IMR-90 (cell line): Measurements from ENCODE around the gene AGBL1. TPM values are rescaled to one million over a fixed set of nuclear protein-coding genes. Genes with fewer than 3 reads are reported as not detected.

ENCODE experiments used
- ATAC-seq: fragments of 200-7000 bp; cut with Tn5 transposase; 2 replicates; pipeline ENCODE4 v1.9.1; 2020; ENCODE audit warnings: low read depth, mild to moderate bottlenecking, moderate library complexity
- BruUV-seq: library from RNA; stranded (reverse); fragments of 400-500 nt; replicated peaks from 2 replicates; lab custom pipeline; 2021; lab: Mats Ljungman, UMichigan
- CTCF ChIA-PET: fragments of 300-600 bp; formaldehyde crosslinking; extraction: SDS; loops from one replicate; lab custom pipeline; 2021; ENCODE audit warnings: antibody characterized with exemption; lab: Yijun Ruan, JAX
- POLR2A ChIA-PET: fragments of 300-600 bp; sonication (Branson Sonifier 250); formaldehyde crosslinking; loops from one replicate; lab custom pipeline; 2022; ENCODE audit warnings: antibody characterized with exemption; ENCODE audit not compliant: unreplicated experiment; lab: Charles Lee
- DNase-seq: peaks from one replicate; pipeline ENCODE4 v3.0.0; 2013
- H2AFZ ChIP-seq: replicated peaks from 2 replicates; pipeline ENCODE3; 2013; ENCODE audit warnings: low read length, mild to moderate bottlenecking; ENCODE audit not compliant: poor library complexity
- H2AK5ac ChIP-seq: 2 replicates; pipeline ENCODE4 v1.6.1; 2013; ENCODE audit warnings: low read depth, low read length, inconsistent platforms
- H2AK9ac ChIP-seq: replicated peaks from 2 replicates; pipeline ENCODE3; 2013; ENCODE audit warnings: mild to moderate bottlenecking, low read depth, low read length, moderate library complexity; ENCODE audit not compliant: poor library complexity
- H2BK120ac ChIP-seq: 2 replicates; pipeline ENCODE4 v1.6.1; 2013; ENCODE audit warnings: low read depth, low read length, inconsistent platforms
- H2BK15ac ChIP-seq: 3 replicates; pipeline ENCODE4 v1.6.1; 2013; ENCODE audit warnings: low read depth, low read length, inconsistent platforms
- H2BK20ac ChIP-seq: 2 replicates; pipeline ENCODE4 v1.6.1; 2013; ENCODE audit warnings: low read depth, mild to moderate bottlenecking, inconsistent platforms, low read length, moderate library complexity
- H2BK5ac ChIP-seq: 2 replicates; pipeline ENCODE4 v1.6.1; 2013; ENCODE audit warnings: mild to moderate bottlenecking, low read depth, low read length, inconsistent platforms; ENCODE audit not compliant: poor library complexity, severe bottlenecking
- H3K14ac ChIP-seq: replicated peaks from 2 replicates; pipeline ENCODE4 v1.6.1; 2013; ENCODE audit warnings: low read depth, low read length, inconsistent platforms
- H3K18ac ChIP-seq: 2 replicates; pipeline ENCODE4 v1.6.1; 2013; ENCODE audit warnings: low read depth, low read length, control low read depth
- H3K23ac ChIP-seq: 2 replicates; pipeline ENCODE4 v1.6.1; 2013; ENCODE audit warnings: low read depth, low read length, inconsistent platforms
- H3K27ac ChIP-seq: 2 replicates; pipeline ENCODE4 v1.5.1; 2013; ENCODE audit warnings: mild to moderate bottlenecking, control low read depth, low read length; ENCODE audit not compliant: insufficient read depth
- H3K27me3 ChIP-seq: 2 replicates; pipeline ENCODE4 v1.6.1; 2013; ENCODE audit warnings: low read length; ENCODE audit not compliant: control insufficient read depth, insufficient read depth
- H3K36me3 ChIP-seq: 2 replicates; pipeline ENCODE4 v1.6.1; 2013; ENCODE audit warnings: low read length, mixed read lengths; ENCODE audit not compliant: control insufficient read depth, insufficient read depth
- H3K4ac ChIP-seq: 2 replicates; pipeline ENCODE4 v1.6.1; 2013; ENCODE audit warnings: low read depth, low read length, inconsistent platforms
- H3K4me1 ChIP-seq: 2 replicates; pipeline ENCODE4 v1.6.1; 2013; ENCODE audit warnings: low read length, mixed read lengths; ENCODE audit not compliant: control insufficient read depth, insufficient read depth
- H3K4me2 ChIP-seq: 2 replicates; pipeline ENCODE4 v1.6.1; 2013; ENCODE audit warnings: low read depth, mild to moderate bottlenecking, control low read depth, low read length, moderate library complexity
- H3K4me3 ChIP-seq: 2 replicates; pipeline ENCODE4 v1.5.1; 2013; ENCODE audit warnings: low read depth, mild to moderate bottlenecking, control low read depth, low read length, moderate library complexity; ENCODE audit not compliant: insufficient read depth
- H3K56ac ChIP-seq: 2 replicates; pipeline ENCODE4 v1.6.1; 2013; ENCODE audit warnings: low read length, inconsistent platforms; ENCODE audit not compliant: insufficient read depth; ENCODE audit errors: extremely low read depth
- H3K79me1 ChIP-seq, 2 experiments: 2 replicates each; pipeline ENCODE4 v1.6.1; 2013; ENCODE audit warnings: low read length in 2 of 2, inconsistent platforms in 1 of 2, low read depth in 1 of 2
- H3K9ac ChIP-seq: 2 replicates; pipeline ENCODE4 v1.6.1; 2013; ENCODE audit warnings: low read depth, low read length, control low read depth
- H3K9me1 ChIP-seq: 2 replicates; pipeline ENCODE4 v1.6.1; 2013; ENCODE audit warnings: low read length, inconsistent platforms; ENCODE audit not compliant: insufficient read depth
- H3K9me3 ChIP-seq: 2 replicates; pipeline ENCODE4 v1.6.1; 2013; ENCODE audit warnings: low read length; ENCODE audit not compliant: control insufficient read depth, insufficient read depth
- H4K20me1 ChIP-seq: 2 replicates; pipeline ENCODE4 v1.6.1; 2013; ENCODE audit warnings: low read length, inconsistent platforms; ENCODE audit not compliant: insufficient read depth
- H4K5ac ChIP-seq: 2 replicates; pipeline ENCODE4 v1.6.1; 2013; ENCODE audit warnings: mild to moderate bottlenecking, low read depth, low read length, control low read depth
- H4K8ac ChIP-seq, 2 experiments: 2 replicates each; pipeline ENCODE4 v1.6.1; 2013; ENCODE audit warnings: low read depth in 2 of 2, low read length in 2 of 2, control low read depth in 1 of 2, inconsistent platforms in 1 of 2
- H4K91ac ChIP-seq: 2 replicates; pipeline ENCODE4 v1.6.1; 2013; ENCODE audit warnings: low read depth, low read length, inconsistent platforms; ENCODE audit not compliant: insufficient read depth
- CEBPB ChIP-seq: IDR thresholded peaks from 2 replicates; pipeline ENCODE4 v1.6.1; 2012; ENCODE audit warnings: low read depth, low read length, improper control_type of control experiment
- CHD1 ChIP-seq: IDR thresholded peaks from 2 replicates; pipeline ENCODE4 v1.6.1; 2012; ENCODE audit warnings: low read depth, low read length, improper control_type of control experiment
- ELK1 ChIP-seq: fragments of 150-350 bp; IDR thresholded peaks from 2 replicates; pipeline ENCODE4 v1.6.1; 2016; ENCODE audit warnings: low read depth, mild to moderate bottlenecking, low read length, moderate library complexity, borderline replicate concordance
- FOS ChIP-seq: fragments of 150-350 bp; IDR thresholded peaks from 2 replicates; pipeline ENCODE4 v1.6.1; 2016; ENCODE audit warnings: low read depth, low read length
- MAFK ChIP-seq: IDR thresholded peaks from 2 replicates; pipeline ENCODE4 v1.6.1; 2012; ENCODE audit warnings: low read depth, low read length, improper control_type of control experiment
- MAZ ChIP-seq: IDR thresholded peaks from 2 replicates; pipeline ENCODE4 v1.6.1; 2012; ENCODE audit warnings: low read depth, mild to moderate bottlenecking, low read length, improper control_type of control experiment, moderate library complexity, borderline replicate concordance
- NFE2L2 ChIP-seq: fragments of 150-350 bp; IDR thresholded peaks from 2 replicates; pipeline ENCODE4 v1.6.1; 2016; ENCODE audit warnings: low read depth, mild to moderate bottlenecking, low read length
- SMC3 ChIP-seq: fragments of 150-350 bp; IDR thresholded peaks from 2 replicates; pipeline ENCODE4 v1.6.1; 2016; ENCODE audit warnings: low read depth, mild to moderate bottlenecking, antibody characterized with exemption, low read length, moderate library complexity
- WGBS, 2 experiments: methylation state at CpG; one replicate each; pipeline versions ENCODE4 v1.1.5 to v1.1.7; 2013; ENCODE audit warnings: missing lambda C conversion rate in 2 of 2; ENCODE audit not compliant: insufficient read length in 1 of 2; ENCODE audit errors: extremely low coverage in 2 of 2; 5-methylcytosine and 5-hydroxymethylcytosine counted together
- dilution Hi-C: fragments of 300-500 bp; cut with HindIII; formaldehyde crosslinking; loops from one replicate; pipeline ENCODE4 v1.14.3; 2018; ENCODE audit warnings: low sequenced_read_pairs; ENCODE audit not compliant: unreplicated experiment
- in situ Hi-C: fragments of 300-500 bp; cut with MboI; formaldehyde crosslinking; loops from 3 replicates; pipeline ENCODE4 v1.14.3; 2019; ENCODE audit warnings: low sequenced_read_pairs, inconsistent platforms, mixed read lengths
- intact Hi-C: fragments of 100-400 bp; cut with micrococcal nuclease; formaldehyde crosslinking; loops from 2 replicates; pipeline ENCODE4 v1.10.0; 2022
- polyA plus RNA-seq, 3 experiments: library from polyadenylated mRNA; depleted of rRNA; stranded (reverse); fragments of >200 nt; gene quantifications; 2 replicates each; pipeline ENCODE4 v1.2.3, GENCODE V29; 2012; ENCODE audit warnings: low replicate concordance in 1 of 3
- total RNA-seq: library from RNA; depleted of rRNA; stranded (reverse); fragments of >200 nt; gene quantifications from 2 replicates; pipeline ENCODE4 v1.2.3, GENCODE V29; 2012

The AGBL1 gene
- total and polyA plus RNA-seq, 2 of the 4 experiments (the other 2 are of a cell fraction): not detected

GRCh38 chr15:86964271-86964670, 884.6 kb downstream of the AGBL1 start:
- H4K5ac ChIP-seq: no peak overlapping the region
- H3K4me2 ChIP-seq: no peak overlapping the region
- no peak overlapping the region for H2AFZ ChIP-seq
- no peak overlapping the region for H4K8ac ChIP-seq
- H3K56ac ChIP-seq: no peak overlapping the region
- no peak overlapping the region for H4K91ac ChIP-seq
- in situ Hi-C loops: no loop called here
- peaks cover under 1% of the 10 kb centered on the region; the same call in 1 of the 2 replicates for H3K9me3 ChIP-seq
- no peak overlapping the region for H2BK5ac ChIP-seq
- BruUV-seq: no TSS peak
- H2AK5ac ChIP-seq: no peak overlapping the region
- dilution Hi-C loops: no loop called here
- H3K4ac ChIP-seq: no peak overlapping the region
- no peak overlapping the region for H3K14ac ChIP-seq
- no peak overlapping the region for H2BK120ac ChIP-seq
- H4K20me1 ChIP-seq: no peaks in the 10 kb centered on the region
- H3K23ac ChIP-seq: no peak overlapping the region
- H3K9me1 ChIP-seq: no peaks in the 10 kb centered on the region
- H3K79me1 ChIP-seq: no peaks in the 10 kb centered on the region
- WGBS, 2 experiments: no CpG with 5 or more reads among the region's 1 CpG
- no peak overlapping the region for H2BK15ac ChIP-seq
- ATAC-seq (no peak), DNase-seq (no peak)
- intact Hi-C loops: no loop called here
- no peak for TF ChIP-seq CHD1
- no peak for TF ChIP-seq NFE2L2
- TF ChIP-seq MAZ: no peak
- no peak for TF ChIP-seq FOS
- TF ChIP-seq MAFK: no peak
- TF ChIP-seq ELK1: no peak
- TF ChIP-seq SMC3: no peak
- no peak for TF ChIP-seq CEBPB
- no peak overlapping the region for H3K18ac ChIP-seq
- H3K36me3 ChIP-seq: no peaks in the 10 kb centered on the region
- no peak overlapping the region for H2AK9ac ChIP-seq
- CTCF ChIA-PET: no interaction called here
- no peak overlapping the region for H2BK20ac ChIP-seq
- no peaks in the 10 kb centered on the region for H3K27me3 ChIP-seq
- H3K9ac ChIP-seq: no peak overlapping the region
- no peaks in the 10 kb centered on the region for H3K4me1 ChIP-seq
- H3K4me3 ChIP-seq: no peak overlapping the region
- H3K27ac ChIP-seq: no peak overlapping the region
- POLR2A ChIA-PET: no interaction called here
